Measurements from ENCODE around the gene NRXN3.

GRCh38 chr14:78399316-78399889, 229.2 kb downstream of the NRXN3 start:
- no peak for TF ChIP-seq CTCF (IDR thresholded peaks at IDR 0.05)
- TF ChIP-seq EZH2 (IDR thresholded peaks at IDR 0.05), result no peak
